Colon (tissue), 2 donors: ENCODE data around the gene LAG3.

Source experiments
- FAIRE-seq: peaks from 2 replicates; lab custom pipeline; 2012; peaks lifted over from hg19 to GRCh38; lab: Jason Lieb, UNC
- donor health status: control.
- donor health status: control.

The LAG3 gene

DNA sequence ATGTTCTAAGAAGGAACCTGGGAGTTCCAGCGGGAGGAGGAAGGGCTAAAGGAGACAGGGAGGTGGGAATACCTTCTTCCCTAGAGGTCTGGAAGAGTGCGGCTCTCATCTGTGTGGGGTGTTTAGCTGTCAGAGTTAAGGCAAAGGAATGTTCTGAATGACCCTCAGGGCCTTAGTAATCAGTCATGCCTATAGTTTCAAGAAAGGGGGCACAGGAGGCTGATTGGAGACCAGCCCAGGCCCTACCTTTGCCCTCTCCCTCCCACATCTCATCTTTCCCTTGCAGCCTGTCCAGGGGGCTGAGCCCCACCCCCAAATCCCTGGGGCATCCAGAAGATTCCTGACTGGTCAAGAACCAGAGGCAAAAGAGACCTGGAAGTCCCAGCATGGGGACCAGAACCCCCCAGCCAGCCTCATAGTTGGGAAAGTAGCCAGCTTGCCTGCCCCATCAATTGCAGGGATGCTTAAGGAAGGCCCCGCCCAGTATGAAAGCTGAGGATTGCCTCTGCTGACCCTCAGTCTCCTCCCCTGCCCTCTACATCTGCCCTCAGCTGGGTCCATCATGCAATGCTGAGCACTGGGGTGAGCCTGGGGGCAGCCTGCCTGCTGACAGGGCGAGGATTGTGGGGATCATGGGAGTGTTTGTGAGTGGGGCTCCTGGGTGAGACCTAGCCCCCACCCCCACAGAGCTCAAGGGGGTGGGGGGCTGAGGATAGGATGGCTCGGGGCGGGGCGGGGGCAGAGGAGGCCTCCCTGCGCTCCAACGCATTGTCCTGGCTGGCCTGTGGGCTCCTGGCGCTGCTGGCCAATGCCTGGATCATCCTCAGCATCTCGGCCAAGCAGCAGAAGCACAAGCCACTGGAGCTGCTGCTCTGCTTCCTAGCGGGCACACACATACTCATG is 51.1 kb downstream of the LAG3 start:
- no peak for FAIRE-seq

DNA sequence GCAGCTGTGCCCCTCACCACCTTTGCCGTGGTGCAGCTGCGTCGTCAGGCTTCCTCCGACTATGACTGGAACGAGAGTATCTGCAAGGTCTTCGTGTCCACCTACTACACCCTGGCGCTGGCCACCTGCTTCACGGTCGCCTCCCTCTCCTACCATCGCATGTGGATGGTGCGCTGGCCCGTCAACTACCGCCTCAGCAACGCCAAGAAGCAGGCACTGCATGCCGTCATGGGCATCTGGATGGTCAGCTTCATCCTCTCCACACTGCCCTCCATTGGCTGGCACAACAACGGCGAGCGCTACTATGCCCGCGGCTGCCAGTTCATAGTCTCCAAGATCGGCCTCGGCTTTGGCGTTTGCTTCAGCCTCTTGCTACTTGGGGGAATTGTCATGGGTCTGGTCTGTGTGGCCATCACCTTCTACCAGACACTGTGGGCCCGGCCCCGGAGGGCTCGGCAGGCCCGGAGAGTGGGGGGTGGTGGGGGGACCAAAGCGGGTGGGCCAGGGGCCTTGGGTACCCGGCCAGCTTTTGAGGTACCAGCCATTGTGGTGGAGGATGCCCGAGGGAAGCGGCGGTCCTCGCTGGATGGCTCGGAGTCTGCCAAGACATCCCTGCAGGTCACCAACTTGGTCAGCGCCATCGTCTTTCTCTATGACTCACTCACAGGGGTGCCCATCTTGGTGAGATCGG is 51.9 kb downstream of the LAG3 start:
- FAIRE-seq: no peak

DNA sequence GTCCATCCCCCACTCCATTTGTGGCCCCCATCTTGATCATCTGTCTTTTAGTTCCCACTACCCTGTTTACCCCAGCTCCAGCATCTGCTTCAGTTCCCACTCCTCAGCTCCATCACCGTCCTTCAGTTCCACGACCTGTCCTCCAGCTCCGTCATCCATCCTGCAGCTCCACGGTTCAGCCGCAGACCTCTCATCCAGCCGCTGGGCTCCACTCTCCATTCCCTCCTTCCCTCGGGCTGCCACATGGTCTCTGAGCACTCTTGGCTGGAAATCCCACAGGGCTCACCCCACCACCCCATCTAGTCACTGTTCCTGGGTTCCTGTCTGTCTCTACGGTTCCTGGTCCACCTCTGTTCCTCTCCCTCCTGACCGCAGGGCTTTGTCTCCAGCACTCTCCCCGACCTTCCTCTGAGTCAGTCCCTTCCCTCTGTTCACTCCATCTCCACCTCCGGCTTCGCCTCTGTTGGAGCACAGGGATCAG is 52.6 kb downstream of the LAG3 start:
- no peak for FAIRE-seq

DNA sequence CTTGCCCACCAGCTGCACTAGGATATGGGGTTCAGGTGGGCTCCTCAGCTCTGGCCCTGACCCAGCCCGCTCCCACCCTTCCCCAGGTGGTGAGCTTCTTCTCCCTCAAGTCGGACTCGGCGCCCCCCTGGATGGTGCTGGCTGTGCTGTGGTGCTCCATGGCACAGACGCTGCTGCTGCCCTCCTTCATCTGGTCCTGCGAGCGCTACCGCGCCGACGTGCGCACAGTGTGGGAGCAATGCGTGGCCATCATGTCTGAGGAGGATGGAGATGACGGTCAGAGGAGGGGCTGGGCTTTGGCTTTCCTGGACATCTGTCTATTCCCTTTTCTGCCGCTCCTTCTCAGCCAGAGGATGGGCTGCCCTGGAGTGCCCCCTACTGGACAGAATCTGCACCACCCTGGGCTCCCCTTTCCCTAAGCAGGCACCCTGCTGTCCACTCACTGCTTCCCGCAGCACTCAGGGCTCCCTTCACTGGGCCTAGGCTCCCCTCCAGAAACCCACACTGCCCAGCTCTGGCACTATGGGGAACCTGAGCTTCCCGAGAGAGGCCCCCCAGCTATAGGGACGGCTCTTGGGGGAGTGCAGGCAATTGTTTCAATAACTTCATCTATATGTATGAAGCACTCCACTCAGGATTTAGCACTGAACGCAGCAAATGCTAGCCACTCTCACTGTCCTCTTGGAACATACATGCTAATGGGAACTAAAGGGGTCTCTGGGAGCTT is 53.2 kb downstream of the LAG3 start:
- no peak for FAIRE-seq

DNA sequence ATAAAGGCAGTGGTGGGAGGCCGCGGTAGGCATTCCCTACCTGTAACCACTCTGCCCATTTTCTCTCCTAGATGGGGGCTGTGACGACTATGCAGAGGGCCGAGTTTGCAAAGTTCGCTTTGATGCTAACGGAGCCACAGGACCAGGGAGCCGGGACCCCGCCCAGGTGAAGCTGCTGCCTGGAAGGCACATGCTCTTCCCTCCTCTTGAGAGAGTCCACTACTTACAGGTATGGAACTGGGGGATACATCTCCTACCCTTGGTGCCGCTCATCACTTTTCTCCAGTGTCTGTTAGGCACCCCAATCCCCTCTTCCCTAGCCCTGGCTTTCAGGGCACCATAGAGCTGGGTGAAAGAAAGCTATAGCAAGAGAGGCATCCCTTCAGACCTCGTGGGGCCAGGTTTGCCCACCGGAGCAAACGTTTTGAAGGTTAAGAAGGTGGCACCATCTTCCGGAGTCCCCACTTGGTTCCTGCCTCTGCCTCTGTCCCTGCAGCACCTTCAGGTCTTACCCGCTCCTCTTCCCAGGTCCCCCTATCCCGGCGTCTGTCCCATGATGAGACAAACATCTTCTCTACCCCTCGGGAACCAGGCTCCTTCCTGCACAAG is 53.9 kb downstream of the LAG3 start:
- no peak for FAIRE-seq

DNA sequence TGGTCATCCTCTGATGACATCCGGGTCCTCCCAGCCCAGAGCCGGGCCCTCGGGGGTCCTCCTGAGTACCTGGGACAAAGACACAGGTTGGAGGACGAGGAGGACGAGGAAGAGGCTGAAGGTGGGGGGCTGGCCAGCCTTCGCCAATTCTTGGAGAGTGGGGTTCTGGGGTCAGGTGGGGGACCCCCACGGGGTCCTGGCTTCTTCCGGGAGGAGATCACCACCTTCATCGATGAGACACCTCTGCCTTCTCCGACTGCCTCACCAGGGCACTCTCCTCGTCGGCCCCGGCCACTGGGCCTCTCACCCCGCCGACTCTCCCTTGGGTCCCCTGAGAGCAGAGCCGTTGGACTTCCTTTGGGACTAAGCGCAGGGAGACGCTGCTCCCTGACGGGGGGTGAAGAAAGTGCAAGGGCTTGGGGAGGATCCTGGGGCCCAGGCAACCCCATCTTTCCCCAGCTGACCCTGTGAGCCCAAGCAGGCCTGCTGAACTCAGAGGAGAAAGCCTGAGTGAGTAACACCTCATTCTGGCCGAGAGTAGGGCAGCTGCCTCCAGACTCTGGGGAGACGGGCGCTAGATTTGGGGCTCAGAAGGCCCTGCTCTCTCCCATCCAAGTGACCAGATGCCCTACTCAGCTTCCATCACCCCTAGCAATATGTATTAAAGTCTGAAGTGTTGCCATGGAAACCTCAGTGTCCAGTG is 54.6 kb downstream of the LAG3 start:
- FAIRE-seq: no peak

DNA sequence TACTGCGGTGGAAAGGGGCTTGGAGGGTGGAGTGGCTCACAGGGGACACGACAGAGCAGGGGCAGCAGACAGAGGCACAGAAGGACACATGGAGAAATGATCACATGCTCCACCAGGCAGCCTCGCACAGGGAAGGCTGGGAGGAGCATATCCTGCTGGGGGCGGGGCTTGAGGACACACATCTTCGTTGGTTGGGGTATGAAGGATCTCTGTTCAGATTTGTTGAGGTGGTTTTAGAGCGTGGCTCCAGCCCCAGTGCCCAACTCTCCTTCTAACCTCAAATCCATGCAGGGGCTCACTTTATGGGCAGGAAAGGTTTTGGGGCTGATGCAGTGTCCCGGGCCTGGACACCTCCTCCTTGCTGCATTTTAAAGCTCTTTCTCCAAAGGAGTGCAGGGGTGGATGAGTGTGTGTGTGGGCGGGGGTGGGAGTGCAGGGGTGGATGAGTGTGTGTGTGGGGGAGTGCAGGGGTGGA is 55.2 kb downstream of the LAG3 start:
- no peak for FAIRE-seq
